Measurements from ENCODE around the gene NUDT3. TPM values are rescaled to one million over a fixed set of nuclear protein-coding genes. Genes with fewer than 3 reads are reported as not detected.

The NUDT3 gene
- total RNA-seq, result 10 to 100 TPM; 32.2 to 66.3 (median 46.9) TPM

DNA sequence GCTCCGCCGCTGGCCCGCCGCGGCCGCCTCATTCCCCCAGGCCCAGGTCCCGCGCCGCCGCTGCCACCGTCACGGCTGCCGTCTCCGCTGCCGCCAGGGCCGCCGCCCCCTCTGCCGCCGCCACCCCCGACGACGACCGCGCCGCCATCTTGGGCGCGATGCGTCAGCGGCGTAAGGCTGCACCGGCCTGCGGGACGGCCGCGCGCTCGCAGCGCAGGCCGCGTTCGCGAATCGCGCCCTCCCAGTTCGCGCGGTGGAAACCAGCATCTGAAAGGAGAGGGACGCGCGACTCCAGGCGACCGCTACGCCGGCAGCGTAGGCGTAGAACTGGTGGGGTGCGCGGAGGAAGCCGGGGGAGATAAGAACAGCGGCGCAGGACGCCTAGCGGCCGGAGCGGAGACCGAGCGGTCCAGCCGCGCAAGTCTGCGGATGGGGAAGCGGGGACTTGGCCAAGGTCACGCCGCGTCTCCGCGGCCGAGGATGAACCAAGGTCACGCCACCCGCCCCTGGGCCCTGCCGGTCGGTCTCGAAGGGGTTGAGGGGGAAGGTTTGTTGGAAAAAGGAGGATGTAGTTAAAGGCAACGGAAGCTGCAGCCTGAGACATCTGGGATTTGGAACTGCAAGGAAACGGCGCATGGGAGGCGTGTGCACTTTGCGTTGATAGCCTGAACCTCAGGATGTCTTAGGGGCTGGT is at the start of gene NUDT3:
Gene NUDT3, minus strand, starts transcription at position 173 of the 694 bp plus-strand sequence. CDS start 307 bp downstream, outside the sequence.
- H3K27ac ChIP-seq, result peak within 1 kb of the TSS; percentile 68 to 97 (median 96)
- H3K36me3 ChIP-seq, result no peaks in the 10 kb centered on the region
- H3K27me3 ChIP-seq, result no peaks in the 10 kb centered on the region
- 0 to 2% methylated on average over 3 to 5 of the region's 87 CpGs for WGBS, 2 donors (ENCODE audit: low coverage in 1 of 2)
- H3K4me1 ChIP-seq, result peaks cover 0 to 59% (median 7%) of the 10 kb centered on the region in 3 donors
- TF ChIP-seq POLR2A (IDR thresholded peaks at IDR 0.05), result peak; percentile 64 to 66
- TF ChIP-seq, protein P1, sequence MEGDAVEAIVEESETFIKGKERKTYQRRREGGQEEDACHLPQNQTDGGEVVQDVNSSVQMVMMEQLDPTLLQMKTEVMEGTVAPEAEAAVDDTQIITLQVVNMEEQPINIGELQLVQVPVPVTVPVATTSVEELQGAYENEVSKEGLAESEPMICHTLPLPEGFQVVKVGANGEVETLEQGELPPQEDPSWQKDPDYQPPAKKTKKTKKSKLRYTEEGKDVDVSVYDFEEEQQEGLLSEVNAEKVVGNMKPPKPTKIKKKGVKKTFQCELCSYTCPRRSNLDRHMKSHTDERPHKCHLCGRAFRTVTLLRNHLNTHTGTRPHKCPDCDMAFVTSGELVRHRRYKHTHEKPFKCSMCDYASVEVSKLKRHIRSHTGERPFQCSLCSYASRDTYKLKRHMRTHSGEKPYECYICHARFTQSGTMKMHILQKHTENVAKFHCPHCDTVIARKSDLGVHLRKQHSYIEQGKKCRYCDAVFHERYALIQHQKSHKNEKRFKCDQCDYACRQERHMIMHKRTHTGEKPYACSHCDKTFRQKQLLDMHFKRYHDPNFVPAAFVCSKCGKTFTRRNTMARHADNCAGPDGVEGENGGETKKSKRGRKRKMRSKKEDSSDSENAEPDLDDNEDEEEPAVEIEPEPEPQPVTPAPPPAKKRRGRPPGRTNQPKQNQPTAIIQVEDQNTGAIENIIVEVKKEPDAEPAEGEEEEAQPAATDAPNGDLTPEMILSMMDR (IDR thresholded peaks at IDR 0.05), result peak; percentile 14 to 93 (median 89)
- TF ChIP-seq EP300 (IDR thresholded peaks at IDR 0.05), result no peak
- TF ChIP-seq POLR2AphosphoS5 (IDR thresholded peaks at IDR 0.05), result peak; percentile 66
- H3K4me3 ChIP-seq, result peak within 1 kb of the TSS; percentile 79 to 98
- H3K9me3 ChIP-seq, result peaks cover 0 to 4% (median 0%) of the 10 kb centered on the region in 3 donors
- ATAC-seq, result peak; percentile 96

DNA sequence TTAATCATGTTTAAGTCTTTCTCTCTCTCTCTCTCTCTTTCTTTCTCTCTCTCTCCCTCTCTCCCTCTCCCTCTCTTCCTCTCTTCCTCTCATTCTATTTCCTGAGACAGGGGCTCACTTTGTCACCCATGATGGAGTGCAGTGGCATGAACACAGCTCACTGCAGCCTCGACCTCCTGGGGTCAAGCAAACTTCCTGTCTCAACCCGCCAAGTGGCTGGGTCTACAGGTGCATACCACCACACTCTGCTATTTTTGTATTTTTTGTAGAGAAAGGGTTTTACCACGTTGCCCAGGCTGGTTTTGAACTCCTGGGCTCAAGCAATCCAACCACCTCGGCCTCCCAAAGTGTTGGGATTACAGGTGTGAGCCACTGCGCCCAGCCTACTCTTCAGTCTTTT is 49.1 kb upstream of the NUDT3 start:
- Histone ChIP-seq H3K4me1 (no peaks in the 10 kb centered on the region), H3K27me3 (no peaks in the 10 kb centered on the region), H3K27ac (no peak overlapping the region), H3K4me3 (no peak overlapping the region), H3K9me3 (no peaks in the 10 kb centered on the region), H3K36me3 (no peaks in the 10 kb centered on the region)
- no peak for ATAC-seq
- TF ChIP-seq, protein P1 (IDR thresholded peaks at IDR 0.05), result no peak
- no peak for TF ChIP-seq EP300 (IDR thresholded peaks at IDR 0.05)
- TF ChIP-seq POLR2A (IDR thresholded peaks at IDR 0.05), result no peak
- TF ChIP-seq POLR2AphosphoS5 (IDR thresholded peaks at IDR 0.05), result no peak
- WGBS, 2 donors (ENCODE audit: low coverage in 1 of 2), result 57 to 67% methylated on average over 4 to 5 of the region's 5 CpGs

DNA sequence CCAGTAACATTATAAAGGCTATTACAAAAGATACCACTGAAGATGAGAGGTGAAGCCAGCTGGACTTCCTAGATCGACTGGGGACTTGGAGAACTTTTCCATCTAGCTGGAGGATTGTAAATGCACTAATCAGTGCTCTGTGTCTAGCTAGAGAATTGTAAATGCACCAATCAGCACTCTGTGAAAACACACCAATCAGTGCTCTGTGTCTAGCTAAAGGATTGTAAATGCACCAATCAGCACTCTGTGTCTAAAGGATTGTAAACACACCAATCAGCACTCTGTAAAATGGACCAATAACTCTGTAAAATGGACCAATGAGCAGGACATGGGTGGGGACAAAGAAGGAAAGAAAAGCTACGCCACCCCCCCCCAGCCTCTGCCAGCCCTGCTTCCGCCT is 47.0 kb upstream of the NUDT3 start:
- Histone ChIP-seq H3K27me3 (no peaks in the 10 kb centered on the region), H3K9me3 (no peaks in the 10 kb centered on the region), H3K27ac (no peak overlapping the region), H3K4me3 (no peak overlapping the region), H3K36me3 (no peaks in the 10 kb centered on the region), H3K4me1 (no peaks in the 10 kb centered on the region)
- 83% methylated on average over 1 of the region's 3 CpGs; no CpG with 5 or more reads in 1 of the 2 donors for WGBS, 2 donors (ENCODE audit: low coverage in 1 of 2)
- TF ChIP-seq, protein P1 (IDR thresholded peaks at IDR 0.05), result no peak
- TF ChIP-seq POLR2AphosphoS5 (IDR thresholded peaks at IDR 0.05) (no peak), EP300 (IDR thresholded peaks at IDR 0.05) (no peak), POLR2A (IDR thresholded peaks at IDR 0.05) (no peak)
- no peak for ATAC-seq

DNA sequence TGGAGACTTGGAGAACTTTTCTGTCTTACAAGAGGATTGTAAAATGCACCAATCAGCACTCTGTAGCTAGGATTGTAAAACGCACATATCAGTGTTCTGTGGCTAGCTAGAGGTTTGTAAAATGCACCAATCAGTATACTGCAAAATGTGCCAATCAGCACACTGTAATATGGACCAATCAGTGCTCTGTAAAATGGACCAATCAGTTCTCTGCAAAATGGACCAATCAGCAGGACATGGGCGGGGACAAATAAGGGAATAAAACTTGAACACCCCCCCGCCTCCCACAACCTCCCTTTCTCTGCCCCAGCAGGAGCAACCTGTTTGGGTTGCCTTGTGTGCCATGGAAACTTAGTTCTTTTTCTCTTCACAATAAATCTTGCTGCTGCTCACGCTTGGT is 46.2 kb upstream of the NUDT3 start:
- Histone ChIP-seq H3K9me3 (no peaks in the 10 kb centered on the region), H3K4me3 (no peak overlapping the region), H3K4me1 (no peaks in the 10 kb centered on the region), H3K36me3 (no peaks in the 10 kb centered on the region), H3K27me3 (no peaks in the 10 kb centered on the region), H3K27ac (no peak overlapping the region)
- whole genome bisulfite sequencing, 2 donors (ENCODE audit: low coverage in 1 of 2), result 71% methylated on average over 3 of the region's 4 CpGs; no CpG with 5 or more reads in 1 of the 2 donors
- TF ChIP-seq, protein P1 (IDR thresholded peaks at IDR 0.05), result no peak
- TF ChIP-seq EP300 (IDR thresholded peaks at IDR 0.05), result no peak
- TF ChIP-seq POLR2AphosphoS5 (IDR thresholded peaks at IDR 0.05), result no peak
- no peak for ATAC-seq

DNA sequence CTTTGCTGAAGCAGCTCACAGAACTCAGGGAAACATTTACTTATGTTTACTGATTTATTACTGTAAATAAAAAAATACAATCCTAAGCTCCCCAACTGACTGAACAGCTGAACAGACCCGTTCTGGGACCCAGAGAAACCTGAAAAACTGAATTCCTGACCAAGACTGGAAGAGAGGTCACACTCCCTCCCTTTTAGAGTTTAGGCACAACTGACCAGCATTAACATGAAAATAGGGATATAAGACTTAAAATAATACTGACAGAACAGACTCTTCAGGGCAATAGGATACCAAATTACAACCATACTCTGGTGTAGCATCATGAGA is 45.1 kb upstream of the NUDT3 start:
- ATAC-seq, result no peak
- Histone ChIP-seq H3K9me3 (no peaks in the 10 kb centered on the region), H3K36me3 (no peaks in the 10 kb centered on the region), H3K27me3 (no peaks in the 10 kb centered on the region), H3K27ac (no peak overlapping the region), H3K4me3 (no peak overlapping the region), H3K4me1 (no peaks in the 10 kb centered on the region)
- 100% methylated on average over 1 of the region's 1 CpG; no CpG with 5 or more reads in 1 of the 2 donors for WGBS, 2 donors (ENCODE audit: low coverage in 1 of 2)
- TF ChIP-seq EP300 (IDR thresholded peaks at IDR 0.05) (no peak), POLR2A (IDR thresholded peaks at IDR 0.05) (no peak), POLR2AphosphoS5 (IDR thresholded peaks at IDR 0.05) (no peak)
- TF ChIP-seq, protein P1 (IDR thresholded peaks at IDR 0.05), result no peak

Measured in gastroesophageal sphincter (tissue), 4 donors.